Bladder microvascular endothelial cell (primary cell): Measurements from ENCODE around the gene TLR7. TPM values are rescaled to one million over a fixed set of nuclear protein-coding genes. Genes with fewer than 3 reads are reported as not detected.

Source experiments
- total RNA-seq: library from RNA; depleted of rRNA; stranded (reverse); fragments of >200 nt; gene quantifications from 2 replicates; pipeline ENCODE4 v1.2.3, GENCODE V29; 2014

The TLR7 gene
- not detected in 2 replicates for total RNA-seq

DNA sequence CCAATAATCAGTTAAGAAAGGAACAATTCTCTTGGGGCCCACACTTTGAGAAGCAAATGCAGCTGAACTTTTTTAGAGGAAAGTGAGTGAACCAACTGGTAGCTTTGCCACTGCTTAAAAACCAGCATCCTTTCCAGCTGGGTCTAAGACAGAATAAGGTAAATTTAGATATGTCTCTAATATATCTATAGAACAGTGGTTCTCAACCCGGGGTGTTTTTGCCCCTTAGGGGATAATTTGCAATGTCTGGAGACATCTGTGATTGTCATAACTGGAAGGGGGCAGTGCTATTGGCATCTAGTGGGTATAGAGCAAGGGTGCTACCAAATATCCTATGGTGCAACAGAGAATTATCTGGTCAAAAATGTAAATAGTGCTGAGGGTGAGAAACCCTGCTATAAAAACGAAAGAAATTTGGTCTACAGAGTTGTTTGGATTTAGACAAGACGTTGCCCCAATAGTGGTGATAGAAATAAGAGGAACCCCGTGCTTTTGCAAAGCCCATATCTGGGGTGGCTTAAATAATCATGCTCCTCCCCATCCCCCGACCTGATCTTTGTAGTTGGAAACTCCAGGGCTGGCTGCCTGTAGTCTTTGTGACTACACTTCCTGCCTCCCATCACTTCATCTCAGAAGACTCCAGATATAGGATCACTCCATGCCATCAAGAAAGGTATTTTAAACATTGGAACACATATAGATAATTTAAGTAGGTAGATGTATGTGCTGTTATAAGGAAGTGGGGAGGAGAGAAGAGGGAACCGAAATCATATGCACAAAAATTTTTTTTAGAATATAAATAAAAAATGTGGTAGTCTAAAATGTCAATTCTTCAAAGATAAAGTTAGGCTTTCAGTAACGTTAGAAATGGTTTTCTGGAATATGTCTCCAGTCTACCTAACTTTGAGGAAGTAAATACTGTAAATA, at the start of gene TLR7:
TLR7 (plus strand) TSS at position 622 of the 927 bp plus-strand sequence. CDS start 507 bp downstream, outside the sequence.

DNA sequence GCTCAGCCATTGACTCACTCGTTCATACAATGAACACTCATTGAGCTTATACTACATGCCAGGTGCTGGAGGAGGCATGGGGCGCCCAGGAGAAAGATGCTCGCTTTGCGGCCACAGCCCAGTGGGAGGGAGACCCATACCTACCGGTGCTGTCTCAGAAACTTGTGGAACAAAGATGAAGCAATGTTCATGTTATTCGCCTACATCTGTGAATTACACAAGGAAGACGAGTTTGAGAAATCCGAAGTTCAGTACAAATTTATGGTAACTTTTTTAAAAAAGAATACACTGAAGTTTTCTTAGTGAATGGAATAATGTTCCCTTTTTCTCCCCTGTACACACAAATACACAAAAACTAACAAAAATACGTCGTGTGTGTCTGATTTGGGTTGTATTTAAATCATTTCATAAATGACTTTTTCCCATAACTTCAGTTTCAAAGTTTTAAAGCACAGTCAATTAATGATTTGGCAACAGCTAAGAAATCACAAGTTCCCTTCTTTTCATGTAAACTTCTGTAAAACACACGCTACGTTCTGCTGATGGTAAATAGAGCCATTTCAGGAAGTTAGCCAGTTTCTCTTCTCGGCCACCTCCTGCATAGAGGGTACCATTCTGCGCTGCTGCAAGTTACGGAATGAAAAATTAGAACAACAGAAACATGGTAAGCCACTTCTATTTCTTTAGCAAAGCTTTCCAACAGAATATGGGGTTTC, 39.3 kb downstream of the TLR7 start, which contains the start of gene TLR8:
TLR8 (plus strand) TSS at position 575 of the 716 bp plus-strand sequence; CDS start at position 662, 87 bp downstream.

Other genes with a start within 250 kb of the TLR7 start
- gene PRPS2, start 75.7 kb upstream of the TLR7 start, total RNA-seq, result 20.2 and 26.8 TPM in 2 replicates
- gene TLR8, start 39.5 kb downstream of the TLR7 start, total RNA-seq, result not detected in 2 replicates
- 10,272 and 12,677 TPM in 2 replicates for gene TMSB4X, start 108.0 kb downstream of the TLR7 start, total RNA-seq
- gene FAM9C, start 177.5 kb downstream of the TLR7 start, total RNA-seq, result not detected in 2 replicates